ENCODE results near the gene SLF1. TPM values are rescaled to one million over a fixed set of nuclear protein-coding genes. Genes with fewer than 3 reads are reported as not detected.

The SLF1 gene
- total RNA-seq = 2.2 and 10.9 TPM in 2 replicates

DNA sequence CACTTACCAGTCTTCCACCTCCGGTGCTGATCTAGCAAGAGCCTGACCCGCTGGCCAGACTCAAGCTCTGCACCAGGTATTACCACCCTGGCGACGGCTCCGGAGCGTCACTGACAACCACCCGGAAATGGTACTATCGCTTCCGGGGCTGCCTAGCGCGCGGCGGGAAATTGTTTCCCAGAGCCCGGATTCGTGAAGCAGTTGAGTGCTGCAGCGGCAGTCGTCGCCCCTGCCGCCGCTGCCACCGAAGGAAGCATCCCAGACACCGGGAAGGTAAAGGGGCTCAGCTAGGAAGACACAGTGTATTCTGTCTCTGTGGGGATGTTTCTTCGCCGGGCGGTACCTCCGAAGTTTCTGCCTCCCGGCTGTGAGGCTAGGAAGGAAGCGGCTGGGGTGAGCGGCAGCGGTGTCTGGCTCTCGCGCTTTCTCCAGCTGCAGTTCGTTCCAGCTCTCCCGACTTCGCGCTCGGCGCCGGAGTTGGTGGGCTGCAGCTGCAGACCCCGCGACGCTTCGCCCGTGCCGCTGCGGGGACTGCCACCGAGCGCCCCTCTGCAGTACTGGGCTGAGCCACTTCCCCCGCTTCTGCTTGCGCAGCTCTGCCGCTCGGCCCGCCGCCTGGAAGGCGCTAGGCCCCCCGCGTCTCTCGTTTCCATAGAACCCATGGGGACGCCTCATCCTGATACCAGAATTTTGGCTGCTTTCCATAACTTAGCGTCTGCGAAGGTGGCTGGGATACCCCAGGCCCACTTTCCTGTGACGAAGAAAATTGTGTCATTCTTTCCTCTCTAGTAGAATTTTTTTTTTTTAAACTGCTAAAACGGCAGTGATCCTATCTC lies at the start of gene SLF1, which contains the start of gene KIAA0825:
SLF1 (plus strand) TSS at position 177 of the 836 bp plus-strand sequence. CDS start 10,142 bp downstream, outside the sequence.
KIAA0825 (minus strand) TSS at position 112 of the 836 bp plus-strand sequence. CDS start 81,478 bp downstream, outside the sequence.

Other genes with a start within 250 kb of the SLF1 start
- 0.65 and 2.2 TPM in 2 replicates for gene KIAA0825, start 65 bp upstream of the SLF1 start, total RNA-seq